Omental fat pad (tissue), 4 donors: ENCODE results near the gene IKZF1. TPM values are rescaled to one million over a fixed set of nuclear protein-coding genes. Genes with fewer than 3 reads are reported as not detected.
A peak's percentile ranks its signal among the peaks of the same experiment; 100 is the strongest.
"Not testable (repeated sequence)": the region's sequence is repeated elsewhere in the genome, so short reads cannot be mapped to it uniquely, and the experiment has no call there.

Experiments
- ATAC-seq: fragments of 150-250 bp; one replicate; pipeline ENCODE4 v1.9.1; 2016; ENCODE audit warnings: mild to moderate bottlenecking, moderate library complexity; ENCODE audit not compliant: low FRiP score
- DNase-seq: peaks from one replicate; pipeline ENCODE4 v3.0.0-alpha.2; 2019; ENCODE audit warnings: low spot score
- CTCF ChIP-seq, 3 donors: fragments of 450-650 bp; IDR thresholded peaks; one replicate each; pipeline ENCODE4 v1.5.1; 2016 to 2017; ENCODE audit warnings: antibody characterized with exemption in 3 of 3, mild to moderate bottlenecking in 3 of 3, moderate library complexity in 2 of 3
- total RNA-seq, 4 donors: library from RNA; depleted of rRNA; stranded (reverse); fragments of >200 nt; gene quantifications; one replicate each; pipeline ENCODE4 v1.1.0, GENCODE V29; 2016

IKZF1 gene
- total RNA-seq, 4 donors from 2014 or later: 14.6 to 34.5 (median 21.7) TPM

- no peak for ATAC-seq
- no peak for DNase-seq
- TF ChIP-seq CTCF (IDR thresholded peaks at IDR 0.05): no peak
These were observed 30.0 kb downstream of the IKZF1 start for GRCh38 chr7:50334341-50334994.

GRCh38 chr7:50335230-50335794, 30.8 kb downstream of the IKZF1 start:
- no peak for DNase-seq
- no peak for TF ChIP-seq CTCF (IDR thresholded peaks at IDR 0.05)
- no peak for ATAC-seq

GRCh38 chr7:50335795-50336754, 31.6 kb downstream of the IKZF1 start:
- DNase-seq (no peak), ATAC-seq (peak; percentile 14)
- TF ChIP-seq CTCF (IDR thresholded peaks at IDR 0.05): no peak

- DNase-seq: no peak
- ATAC-seq: no peak
- no peak for TF ChIP-seq CTCF (IDR thresholded peaks at IDR 0.05)
These were observed 32.6 kb downstream of the IKZF1 start for GRCh38 chr7:50336894-50337703.

- DNase-seq, ATAC-seq: not testable (repeated sequence)
These were observed 35.0 kb downstream of the IKZF1 start for GRCh38 chr7:50339472-50339871.

GRCh38 chr7:50339990-50340500, 35.5 kb downstream of the IKZF1 start:
- TF ChIP-seq CTCF (IDR thresholded peaks at IDR 0.05): no peak
- ATAC-seq: no peak

More at GRCh38 chr7:50339990-50340500, 35.5 kb downstream of the IKZF1 start:
- DNase-seq: no peak
